HCT116 (cell line): ENCODE measurements around the gene NUP188. TPM values are rescaled to one million over a fixed set of nuclear protein-coding genes. Genes with fewer than 3 reads are reported as not detected.

Experiments
- ATAC-seq: fragments of 200-7000 bp; cut with Tn5 transposase; 2 replicates; pipeline ENCODE4 v1.9.1; 2020; ENCODE audit warnings: mild to moderate bottlenecking, moderate library complexity
- BruUV-seq: library from RNA; stranded (reverse); fragments of 400-500 nt; replicated peaks from 2 replicates; lab custom pipeline; 2021; lab: Mats Ljungman, UMichigan
- CTCF ChIA-PET: fragments of 300-600 bp; sonication (Branson Sonifier 250); formaldehyde crosslinking; loops from one replicate; lab custom pipeline; 2021; ENCODE audit warnings: antibody characterized with exemption; lab: Charles Lee
- POLR2A ChIA-PET: fragments of 300-600, 350-600 bp; sonication (Branson Sonifier 250); formaldehyde crosslinking; loops from one replicate; lab custom pipeline; 2021; ENCODE audit warnings: antibody characterized with exemption; lab: Charles Lee
- RAD21 ChIA-PET, 2 experiments: fragments of 300-600 bp; sonication (Branson Sonifier 250); formaldehyde crosslinking; loops; one replicate each; lab custom pipeline; 2023; ENCODE audit warnings: low total read pairs in 2 of 2; ENCODE audit not compliant: uncharacterized antibody in 2 of 2, unreplicated experiment in 2 of 2, low non-redundant PET in 1 of 2; lab: Charles Lee
- DNase-seq: peaks from one replicate; pipeline ENCODE4 v3.0.0-alpha.2; 2010; ENCODE audit warnings: low read depth, low spot score
- H2AFZ ChIP-seq: fragments of 200-600 bp; shearing (Covaris generic), sonication (generic); 2 replicates; pipeline ENCODE4 v1.6.1; 2017; ENCODE audit warnings: low read depth, mixed run types, mixed read lengths, antibody characterized with exemption, low read length; ENCODE audit not compliant: poor library complexity, severe bottlenecking
- H3K27ac ChIP-seq: 2 replicates; pipeline ENCODE4 v1.5.1; 2012; ENCODE audit warnings: low read depth, low read length
- H3K27me3 ChIP-seq: fragments of 200-600 bp; sonication (generic); 2 replicates; pipeline ENCODE4 v1.6.1; 2016; ENCODE audit warnings: mixed run types, low read length, mixed read lengths; ENCODE audit not compliant: insufficient read depth
- H3K36me3 ChIP-seq, 2 experiments: fragments of 200-500 bp in 1 of 2; fragments of 200-600 bp in 1 of 2; sonication (Bioruptor generic) in 1 of 2; sonication (generic) in 1 of 2; 2 replicates each; pipeline versions ENCODE4 v1.5.1 to v1.6.1; 2014 to 2016; ENCODE audit warnings: low read length in 2 of 2, inconsistent platforms in 1 of 2, mixed read lengths in 1 of 2, mixed run types in 1 of 2; ENCODE audit not compliant: insufficient read depth in 2 of 2, control insufficient read depth in 1 of 2
- H3K4me1 ChIP-seq, 2 experiments: fragments of 200-600 bp in 1 of 2; sonication (generic) in 1 of 2; 2 replicates each; pipeline versions ENCODE4 v1.5.1 to v1.6.1; 2012 to 2017; ENCODE audit warnings: low read length in 2 of 2, inconsistent platforms in 1 of 2, mild to moderate bottlenecking in 1 of 2, mixed read lengths in 1 of 2, mixed run types in 1 of 2, moderate library complexity in 1 of 2; ENCODE audit not compliant: insufficient read depth in 2 of 2, control insufficient read depth in 1 of 2
- H3K4me2 ChIP-seq: fragments of 200-600 bp; sonication (generic); 2 replicates; pipeline ENCODE4 v1.6.1; 2017; ENCODE audit warnings: mixed run types, low read length, mixed read lengths
- H3K4me3 ChIP-seq, 2 experiments: fragments of 200-600 bp in 1 of 2; sonication (generic) in 1 of 2; replicated peaks in 1 of 2; 2 replicates each; pipeline ENCODE4 v1.5.1; 2011 to 2016; ENCODE audit warnings: low read length in 2 of 2, control low read depth in 1 of 2, low read depth in 1 of 2, mild to moderate bottlenecking in 1 of 2, mixed read lengths in 1 of 2, mixed run types in 1 of 2
- H3K79me2 ChIP-seq: fragments of 200-600 bp; sonication (generic); 2 replicates; pipeline ENCODE4 v1.6.1; 2017; ENCODE audit warnings: mild to moderate bottlenecking, mixed run types, low read length, moderate library complexity, mixed read lengths; ENCODE audit not compliant: insufficient read depth
- H3K9ac ChIP-seq: fragments of 200-600 bp; sonication (generic); 2 replicates; pipeline ENCODE4 v1.6.1; 2016; ENCODE audit warnings: low read length, mixed read lengths
- H3K9me2 ChIP-seq: fragments of 200-600 bp; sonication (generic), shearing (Covaris generic); 2 replicates; pipeline ENCODE4 v1.6.1; 2017; ENCODE audit warnings: mixed run types, mild to moderate bottlenecking, moderate library complexity; ENCODE audit not compliant: insufficient read depth
- H3K9me3 ChIP-seq, 2 experiments: fragments of 200-500 bp in 1 of 2; fragments of 200-600 bp in 1 of 2; sonication (Bioruptor generic) in 1 of 2; sonication (generic) in 1 of 2; 2 replicates each; pipeline ENCODE4 v1.6.1; 2014 to 2017; ENCODE audit warnings: low read length in 2 of 2, mixed read lengths in 2 of 2, inconsistent platforms in 1 of 2, low read depth in 1 of 2, mild to moderate bottlenecking in 1 of 2, mixed run types in 1 of 2, moderate library complexity in 1 of 2; ENCODE audit not compliant: control insufficient read depth in 1 of 2, insufficient read depth in 1 of 2
- H4K20me1 ChIP-seq: fragments of 200-600 bp; sonication (generic), shearing (Covaris generic); 2 replicates; pipeline ENCODE4 v1.6.1; 2017; ENCODE audit warnings: mixed run types, mild to moderate bottlenecking, moderate library complexity; ENCODE audit not compliant: insufficient read depth
- CBX3 ChIP-seq: IDR thresholded peaks from 2 replicates; pipeline ENCODE4 v1.6.1; 2012; ENCODE audit warnings: low read depth
- CEBPB ChIP-seq: IDR thresholded peaks from 2 replicates; pipeline ENCODE4 v1.6.1; 2012; ENCODE audit warnings: low read depth
- EZH2 ChIP-seq: fragments of 200-600 bp; sonication (generic); IDR thresholded peaks from 2 replicates; pipeline ENCODE4 v1.6.1; 2017; ENCODE audit warnings: antibody characterized with exemption, mixed run types
- FOSL1 ChIP-seq: IDR thresholded peaks from 2 replicates; pipeline ENCODE4 v1.6.1; 2012; ENCODE audit warnings: low read depth
- POLR2A ChIP-seq: IDR thresholded peaks from 2 replicates; pipeline ENCODE4 v1.7.0; 2011; ENCODE audit warnings: borderline replicate concordance; ENCODE audit not compliant: insufficient read depth, insufficient read length; ENCODE audit errors: extremely low read depth
- SIN3A ChIP-seq: IDR thresholded peaks from 2 replicates; pipeline ENCODE4 v1.6.1; 2012; ENCODE audit warnings: low read depth
- SP1 ChIP-seq: IDR thresholded peaks from 2 replicates; pipeline ENCODE4 v1.6.1; 2012; ENCODE audit warnings: low read depth
- TCF7L2 ChIP-seq: IDR thresholded peaks from 2 replicates; pipeline ENCODE4 v1.7.0; 2011; ENCODE audit warnings: borderline replicate concordance, inconsistent platforms; ENCODE audit not compliant: insufficient read depth, insufficient read length; ENCODE audit errors: extremely low read depth
- YY1 ChIP-seq: IDR thresholded peaks from 2 replicates; pipeline ENCODE4 v1.6.1; 2011; ENCODE audit warnings: low read length, low read depth, moderate library complexity, mild to moderate bottlenecking; ENCODE audit not compliant: insufficient replicate concordance; ENCODE audit errors: extremely low read depth
- ZFX ChIP-seq: fragments of 450-650 bp; IDR thresholded peaks from 2 replicates; pipeline ENCODE4 v1.6.1; 2017
- ZNF274 ChIP-seq: fragments of 200-500 bp; sonication (Bioruptor generic); IDR thresholded peaks from 2 replicates; pipeline ENCODE4 v1.6.1; 2014; ENCODE audit warnings: mild to moderate bottlenecking, low read depth, low read length, inconsistent platforms
- intact Hi-C: fragments of 100-400 bp; cut with micrococcal nuclease; formaldehyde crosslinking; loops from 2 replicates; pipeline ENCODE4 v1.10.0; 2022
- total RNA-seq: library from RNA; stranded (reverse); gene quantifications from one replicate; pipeline ENCODE4 v1.2.1, GENCODE V29; 2021; ENCODE audit not compliant: unreplicated experiment
- TF ChIP-seq, protein P1 (sequence below), 3 experiments: fragments of 200-600 bp in 1 of 3; sonication (generic) in 1 of 3; IDR thresholded peaks in 2 of 3; conservative IDR thresholded peaks in 1 of 3; 2 replicates each; pipeline ENCODE4 v1.5.1; 2012 to 2017; ENCODE audit warnings: low read depth in 2 of 3, low read length in 2 of 3, antibody characterized with exemption in 1 of 3, borderline replicate concordance in 1 of 3, control low read depth in 1 of 3, mild to moderate bottlenecking in 1 of 3, mixed read lengths in 1 of 3, mixed run types in 1 of 3, moderate library complexity in 1 of 3; ENCODE audit not compliant: insufficient read depth in 1 of 3
- TF ChIP-seq, protein P2 (sequence below): IDR thresholded peaks from 2 replicates; pipeline ENCODE4 v1.6.1; 2012

Gene NUP188
- total RNA-seq, 1 experiment from 2014 or later = 115 TPM

DNA sequence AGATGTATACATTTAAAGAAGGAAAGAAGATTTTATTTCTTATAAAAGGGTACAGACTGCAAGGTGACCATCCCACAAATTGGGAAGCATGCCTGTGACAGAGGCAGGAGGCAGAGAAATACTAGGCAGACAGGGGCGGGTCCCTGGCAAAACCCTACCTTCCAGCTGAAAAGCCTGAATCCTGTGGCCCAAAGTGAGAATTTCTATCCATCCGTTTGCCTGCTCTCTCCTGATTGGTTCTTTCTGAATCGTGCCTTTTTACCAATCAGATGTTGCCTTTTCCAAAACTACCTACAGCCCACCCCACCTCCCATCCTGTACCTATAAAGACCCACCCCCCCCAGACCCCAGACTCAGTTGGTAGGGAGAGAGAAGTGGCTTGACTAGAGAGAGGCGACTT lies 84.0 kb downstream of the NUP188 start:
- ATAC-seq = no peak
- Histone ChIP-seq H2AFZ (no peak overlapping the region), H3K36me3 (no peaks in the 10 kb centered on the region), H3K27me3 (no peaks in the 10 kb centered on the region), H3K9me2 (no peaks in the 10 kb centered on the region), H3K4me3 (no peak overlapping the region), H3K4me2 (no peak overlapping the region), H3K9ac (no peak overlapping the region), H3K27ac (no peak overlapping the region), H3K9me3 (no peaks in the 10 kb centered on the region), H3K4me1 (peaks cover 14 to 27% of the 10 kb centered on the region in 2 experiments; a peak in 3 of 4 replicates), H4K20me1 (no peaks in the 10 kb centered on the region; the same call in 1 of the 2 replicates), H3K79me2 (peaks cover 13% of the 10 kb centered on the region)
- intact Hi-C loops = no loop called here
- no peak for DNase-seq
- POLR2A ChIA-PET = interaction anchor here (0.6 kb wide), 1 partner anchor 736 kb away, joined by 4 read pairs; no protein-coding TSS in a partner anchor
- RAD21 ChIA-PET = no interaction called here
- CTCF ChIA-PET = no interaction called here
- no TSS peak for BruUV-seq
- no peak for TF ChIP-seq YY1
- no peak for TF ChIP-seq ZNF274
- TF ChIP-seq ZFX = no peak
- TF ChIP-seq SIN3A = no peak
- TF ChIP-seq, protein P1, sequence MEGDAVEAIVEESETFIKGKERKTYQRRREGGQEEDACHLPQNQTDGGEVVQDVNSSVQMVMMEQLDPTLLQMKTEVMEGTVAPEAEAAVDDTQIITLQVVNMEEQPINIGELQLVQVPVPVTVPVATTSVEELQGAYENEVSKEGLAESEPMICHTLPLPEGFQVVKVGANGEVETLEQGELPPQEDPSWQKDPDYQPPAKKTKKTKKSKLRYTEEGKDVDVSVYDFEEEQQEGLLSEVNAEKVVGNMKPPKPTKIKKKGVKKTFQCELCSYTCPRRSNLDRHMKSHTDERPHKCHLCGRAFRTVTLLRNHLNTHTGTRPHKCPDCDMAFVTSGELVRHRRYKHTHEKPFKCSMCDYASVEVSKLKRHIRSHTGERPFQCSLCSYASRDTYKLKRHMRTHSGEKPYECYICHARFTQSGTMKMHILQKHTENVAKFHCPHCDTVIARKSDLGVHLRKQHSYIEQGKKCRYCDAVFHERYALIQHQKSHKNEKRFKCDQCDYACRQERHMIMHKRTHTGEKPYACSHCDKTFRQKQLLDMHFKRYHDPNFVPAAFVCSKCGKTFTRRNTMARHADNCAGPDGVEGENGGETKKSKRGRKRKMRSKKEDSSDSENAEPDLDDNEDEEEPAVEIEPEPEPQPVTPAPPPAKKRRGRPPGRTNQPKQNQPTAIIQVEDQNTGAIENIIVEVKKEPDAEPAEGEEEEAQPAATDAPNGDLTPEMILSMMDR (IDR thresholded peaks at IDR 0.05 in 2 of 3, conservative IDR thresholded peaks at IDR 0.05 in 1 of 3; ENCODE audit: borderline replicate concordance in 1 of 3, insufficient read depth in 1 of 3, low read depth in 2 of 3, low read length in 2 of 3) = no peak
- TF ChIP-seq FOSL1 = no peak
- no peak for TF ChIP-seq TCF7L2
- TF ChIP-seq POLR2A = no peak
- no peak for TF ChIP-seq EZH2
- TF ChIP-seq, protein P2, sequence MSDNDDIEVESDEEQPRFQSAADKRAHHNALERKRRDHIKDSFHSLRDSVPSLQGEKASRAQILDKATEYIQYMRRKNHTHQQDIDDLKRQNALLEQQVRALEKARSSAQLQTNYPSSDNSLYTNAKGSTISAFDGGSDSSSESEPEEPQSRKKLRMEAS = no peak
- no peak for TF ChIP-seq CBX3
- no peak for TF ChIP-seq CEBPB
- no peak for TF ChIP-seq SP1
